DMS114 treated with DMSO at 0.1 percent for 48 hours (cell line): ENCODE results near the gene B3GNT8.
"Not testable (repeated sequence)": the region's sequence is repeated elsewhere in the genome, so short reads cannot be mapped to it uniquely, and the experiment has no call there.

Experiments
- DNase-seq: peaks from one replicate; lab custom pipeline; 2025; ENCODE audit not compliant: unreplicated experiment; lab: John Stamatoyannopoulos, UW

The B3GNT8 gene

GRCh38 chr19:41395355-41395754, 31.8 kb downstream of the B3GNT8 start:
- no peak for DNase-seq

- no peak for DNase-seq
Observed at GRCh38 chr19:41392775-41393174, 34.4 kb downstream of the B3GNT8 start.

GRCh38 chr19:41391618-41392017, 35.6 kb downstream of the B3GNT8 start:
- no peak for DNase-seq

- no peak for DNase-seq
Observed at GRCh38 chr19:41386442-41386841, 40.7 kb downstream of the B3GNT8 start.

GRCh38 chr19:41384351-41384750, 42.8 kb downstream of the B3GNT8 start:
- no peak for DNase-seq

GRCh38 chr19:41381536-41381935, 45.6 kb downstream of the B3GNT8 start:
- not testable (repeated sequence) for DNase-seq

- DNase-seq, result no peak
Observed at GRCh38 chr19:41377977-41378709, 49.0 kb downstream of the B3GNT8 start.

- no peak for DNase-seq
Observed at GRCh38 chr19:41376998-41377365, 50.2 kb downstream of the B3GNT8 start.

GRCh38 chr19:41376241-41376997, 50.8 kb downstream of the B3GNT8 start, which contains the start of gene TMEM91:
TSS of gene TMEM91 (plus strand) at chr19:41376533. CDS start at chr19:41378310, 1,777 bp downstream.
- peak; percentile 21 for DNase-seq
